Activated CD4-positive, alpha-beta T cell treated with anti-CD3 and anti-CD28 coated beads, Interleukin-2, Interleukin-4, amounts not matched to agents 100 ng/mL and 50 ng/mL, durations not matched to agents 16 hours and 8 hours (primary cell): ENCODE data around the gene TRAF6.
A peak's percentile ranks its signal among the peaks of the same experiment; 100 is the strongest.

Experiments used
- DNase-seq: peaks from one replicate; pipeline ENCODE4 v3.0.0-alpha.2; 2020; ENCODE audit warnings: low spot score

TRAF6 gene

GRCh38 chr11:36458129-36458915 is 51.8 kb downstream of the TRAF6 start:
- DNase-seq, result no peak

GRCh38 chr11:36456156-36456555 is 53.9 kb downstream of the TRAF6 start:
- no peak for DNase-seq

GRCh38 chr11:36455658-36456111 is 54.4 kb downstream of the TRAF6 start:
- DNase-seq, result no peak

- DNase-seq, result no peak
Observed at GRCh38 chr11:36454941-36455631, 55.0 kb downstream of the TRAF6 start.

GRCh38 chr11:36454551-36454940 is 55.5 kb downstream of the TRAF6 start:
- no peak for DNase-seq

- DNase-seq, result no peak
Observed at GRCh38 chr11:36453678-36454077, 56.4 kb downstream of the TRAF6 start.

- peak; percentile 54 for DNase-seq
Observed at GRCh38 chr11:36452961-36453360, 57.1 kb downstream of the TRAF6 start.

- DNase-seq, result peak; percentile 47
Observed at GRCh38 chr11:36452236-36452940, 57.7 kb downstream of the TRAF6 start.

GRCh38 chr11:36451681-36452080 is 58.4 kb downstream of the TRAF6 start:
- DNase-seq, result no peak

- no peak for DNase-seq
Observed at GRCh38 chr11:36451045-36451444, 59.0 kb downstream of the TRAF6 start.

- DNase-seq, result no peak
Observed at GRCh38 chr11:36450110-36450572, 59.9 kb downstream of the TRAF6 start.

GRCh38 chr11:36449561-36450096 is 60.4 kb downstream of the TRAF6 start:
- DNase-seq, result no peak

GRCh38 chr11:36447947-36448346 is 62.1 kb downstream of the TRAF6 start:
- DNase-seq, result no peak

GRCh38 chr11:36447514-36447913 is 62.6 kb downstream of the TRAF6 start:
- no peak for DNase-seq

- DNase-seq, result no peak
Observed at GRCh38 chr11:36446135-36446534, 63.9 kb downstream of the TRAF6 start.

GRCh38 chr11:36443661-36444060 is 66.4 kb downstream of the TRAF6 start:
- no peak for DNase-seq

GRCh38 chr11:36441610-36442208 is 68.4 kb downstream of the TRAF6 start:
- peak; percentile 61 for DNase-seq

- no peak for DNase-seq
Observed at GRCh38 chr11:36438126-36438525, 71.9 kb downstream of the TRAF6 start.

- no peak for DNase-seq
Observed at GRCh38 chr11:36437413-36437812, 72.7 kb downstream of the TRAF6 start.
